Non-pigmented ciliary epithelial cell (primary cell): ENCODE results near the gene TMEM138.

Experiments used
- DNase-seq: peaks from one replicate; pipeline ENCODE4 v3.0.0-alpha.2; 2010; ENCODE audit warnings: low read depth

TMEM138 gene

DNA sequence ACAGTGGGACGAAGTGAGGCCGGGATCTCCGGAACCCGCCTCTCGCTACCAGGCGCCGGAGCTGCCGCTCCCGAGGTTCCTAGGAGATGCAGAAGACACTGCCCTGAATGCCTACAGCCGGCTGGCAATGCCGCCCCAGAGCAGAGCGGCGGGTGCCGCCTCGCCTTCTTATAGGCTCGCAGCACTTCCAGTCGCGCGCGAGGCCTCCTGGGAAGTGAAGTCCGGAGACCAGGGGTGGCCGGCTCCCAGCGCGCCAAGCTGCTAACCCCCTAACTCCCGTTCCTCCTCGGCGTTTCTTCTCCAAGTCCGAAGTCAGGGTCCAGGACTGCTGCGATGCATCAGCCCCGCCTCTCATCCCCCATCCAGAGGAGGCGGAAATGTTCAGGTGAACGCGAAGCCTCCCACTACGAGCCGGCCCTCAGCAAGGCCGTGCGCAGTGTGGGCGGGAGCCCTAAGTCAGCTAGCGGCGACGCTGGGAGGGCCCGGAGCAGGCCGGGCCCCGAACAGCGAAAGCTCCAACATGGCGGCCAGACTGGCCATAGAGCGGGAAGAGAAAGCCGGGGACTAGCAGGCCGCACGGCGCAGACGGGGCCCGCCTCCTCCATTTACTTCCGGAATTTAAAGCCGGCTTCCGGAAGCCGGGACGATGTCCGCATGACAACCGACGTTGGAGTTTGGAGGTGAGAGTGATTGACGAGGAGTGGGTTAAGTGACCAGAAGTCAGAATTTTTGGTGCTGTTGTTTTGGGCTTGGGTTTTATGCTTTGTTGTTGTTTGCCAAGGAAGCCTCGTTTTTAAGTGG lies at the start of gene TMEM138, which contains the start of gene CYB561A3:
TMEM138 (plus strand) TSS at position 634 of the 801 bp plus-strand sequence. CDS start 2,017 bp downstream, outside the sequence.
CYB561A3 (minus strand) TSS at position 142 of the 801 bp plus-strand sequence. CDS start 5,169 bp downstream, outside the sequence.
- DNase-seq, result peak; percentile 57

DNA sequence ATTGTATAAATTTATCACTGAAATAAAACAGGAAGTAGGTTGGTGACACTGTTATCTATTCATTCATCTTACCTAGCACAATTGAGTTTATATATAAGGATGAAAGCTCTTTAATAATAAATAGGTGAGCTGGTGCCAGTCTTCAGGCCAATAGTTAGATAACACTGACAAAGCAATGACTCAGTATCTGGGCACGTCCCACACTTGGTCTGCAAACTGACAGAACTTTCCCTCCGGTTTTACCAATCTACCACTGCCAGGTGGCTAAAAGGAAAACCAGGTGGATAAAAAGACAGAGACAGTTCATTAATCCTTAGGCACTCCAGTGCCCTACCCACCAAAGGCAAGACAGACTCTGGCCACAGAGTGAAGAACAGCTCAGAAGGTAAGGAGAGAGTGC lies 46.9 kb upstream of the TMEM138 start:
- no peak for DNase-seq

DNA sequence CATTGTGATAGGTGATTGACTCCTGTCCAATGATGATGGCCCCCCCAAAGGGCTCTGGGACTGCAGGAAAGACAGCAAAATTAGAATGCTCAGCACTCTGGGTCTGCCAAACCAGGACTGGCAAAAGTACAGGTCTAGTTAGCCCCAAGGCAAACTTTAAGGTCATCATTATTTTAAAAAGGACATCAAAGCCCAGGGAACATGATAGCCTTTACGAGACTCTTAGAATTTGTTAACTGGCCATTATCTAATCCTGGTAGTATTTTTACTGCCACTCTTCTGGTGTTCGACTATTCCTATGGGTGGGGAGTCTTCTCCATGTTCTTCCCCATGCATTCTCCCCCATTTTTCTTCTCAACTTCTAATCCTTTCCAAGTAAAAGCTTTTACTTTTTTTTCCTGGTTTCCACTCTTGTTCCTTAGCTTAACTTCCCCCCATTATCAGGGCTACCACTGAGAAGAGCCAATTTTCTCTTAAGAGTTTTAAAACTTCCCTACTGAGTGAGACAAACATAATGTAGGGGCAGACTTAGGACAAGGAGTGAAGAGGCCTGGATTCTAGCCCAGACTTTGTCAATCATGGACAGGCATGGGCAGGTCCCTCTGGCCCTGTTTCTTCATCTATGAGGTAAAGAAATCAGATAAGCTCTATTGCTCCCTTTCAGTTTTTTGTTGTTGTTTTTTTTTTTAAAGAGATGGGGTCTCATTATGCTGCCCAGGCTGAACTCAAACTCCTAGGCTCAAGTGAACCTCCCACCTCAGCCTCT lies 36.3 kb upstream of the TMEM138 start:
- DNase-seq, result no peak

DNA sequence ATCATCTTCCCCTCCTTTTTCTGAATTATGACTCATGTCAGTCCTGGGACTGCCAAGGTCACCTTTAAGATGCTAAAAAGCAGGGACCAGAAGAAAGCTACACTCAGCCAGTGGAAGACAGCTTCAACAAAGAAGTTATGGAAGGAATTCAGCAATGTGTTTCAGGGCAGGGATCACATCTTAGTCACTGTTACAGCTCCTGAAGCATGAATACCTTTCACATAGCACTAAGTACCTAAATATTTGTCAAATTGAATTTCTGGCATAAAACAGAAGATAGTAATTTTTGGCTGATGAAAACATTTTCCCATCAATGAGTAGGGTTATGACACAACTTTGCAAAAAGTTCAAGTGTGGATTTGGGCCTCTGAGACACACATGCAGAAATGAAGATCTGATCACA lies 34.5 kb upstream of the TMEM138 start:
- DNase-seq, result no peak

DNA sequence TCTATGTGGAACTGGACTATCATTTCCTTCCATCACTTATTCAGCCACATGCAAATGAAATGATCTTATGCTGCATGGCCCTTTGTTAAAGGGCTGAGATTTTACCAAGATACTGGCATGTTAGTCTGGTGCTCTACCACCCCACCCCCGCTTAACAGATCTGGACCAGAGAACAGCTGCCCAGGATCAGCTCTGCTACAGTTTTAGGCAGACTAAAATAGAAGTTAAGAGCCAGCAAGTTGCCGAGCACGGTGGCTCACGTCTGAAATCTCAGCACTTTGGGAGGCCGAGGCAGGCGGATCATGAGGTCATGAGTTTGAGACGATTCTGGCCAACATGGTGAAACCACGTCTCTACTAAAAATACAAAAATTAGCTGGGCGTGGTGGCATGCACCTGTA lies 33.8 kb upstream of the TMEM138 start:
- DNase-seq, result no peak

DNA sequence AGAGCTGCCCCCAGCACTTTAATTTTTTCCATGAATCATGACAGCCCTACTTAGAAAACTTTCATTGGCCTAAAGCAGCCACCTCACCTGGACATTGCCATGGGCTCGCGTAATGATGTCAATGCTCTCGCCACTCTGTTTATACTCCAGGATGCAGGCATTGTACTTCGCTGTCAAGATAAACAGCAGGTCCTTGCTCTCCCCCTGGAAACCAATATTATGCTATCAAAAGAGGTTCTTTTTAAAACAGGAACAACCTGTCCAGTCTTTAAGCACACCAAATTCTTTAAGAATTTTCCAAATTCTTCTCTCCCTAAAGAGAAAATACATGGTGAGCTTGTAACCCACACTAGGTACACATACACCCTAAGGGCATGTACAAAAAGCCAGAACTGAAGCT lies 32.3 kb upstream of the TMEM138 start:
- DNase-seq, result no peak

DNA sequence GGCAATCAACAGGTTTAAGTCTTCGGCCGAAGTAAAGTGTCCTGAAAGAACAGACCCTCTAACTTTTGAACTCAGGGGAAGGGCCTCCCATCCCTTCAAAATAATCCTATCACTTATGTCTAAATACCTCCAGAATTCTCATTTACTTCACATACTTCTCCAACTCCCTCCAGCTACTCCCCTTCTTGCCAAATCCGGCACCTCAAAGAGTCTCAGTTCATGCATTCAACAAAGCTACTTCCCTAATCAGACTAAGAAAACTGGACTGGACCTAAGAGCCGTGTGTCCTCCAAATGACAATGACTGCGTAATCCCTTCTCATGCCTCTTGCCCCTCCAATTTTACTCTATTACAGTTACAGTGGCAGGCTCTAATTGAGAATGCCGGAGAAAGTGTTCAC lies 30.5 kb upstream of the TMEM138 start:
- DNase-seq, result no peak

DNA sequence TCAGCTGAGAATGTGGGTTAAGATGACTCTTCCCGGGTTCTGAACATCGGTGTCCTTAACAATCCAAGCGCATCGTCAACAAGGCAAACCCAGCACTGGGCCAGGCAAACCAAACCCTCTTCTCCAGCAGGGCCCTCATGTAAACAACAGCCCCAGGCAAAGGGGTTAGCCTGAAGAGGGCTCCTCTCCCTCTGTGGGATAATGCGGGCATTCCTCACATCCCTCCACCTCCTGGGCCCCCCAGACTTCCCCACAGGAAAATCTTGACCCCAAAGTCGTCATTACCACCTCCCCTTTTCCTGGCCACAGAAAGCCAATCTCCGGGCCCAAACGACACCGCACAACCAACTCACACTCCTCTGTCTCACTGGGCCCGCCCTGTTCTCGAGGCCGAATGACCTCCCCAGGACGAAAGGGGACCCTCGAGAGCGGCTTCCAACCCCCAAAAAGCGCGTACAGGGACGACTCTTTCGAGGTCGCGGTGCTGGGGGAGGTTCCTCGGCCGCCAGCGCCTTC lies 29.8 kb upstream of the TMEM138 start:
- no peak for DNase-seq

DNA sequence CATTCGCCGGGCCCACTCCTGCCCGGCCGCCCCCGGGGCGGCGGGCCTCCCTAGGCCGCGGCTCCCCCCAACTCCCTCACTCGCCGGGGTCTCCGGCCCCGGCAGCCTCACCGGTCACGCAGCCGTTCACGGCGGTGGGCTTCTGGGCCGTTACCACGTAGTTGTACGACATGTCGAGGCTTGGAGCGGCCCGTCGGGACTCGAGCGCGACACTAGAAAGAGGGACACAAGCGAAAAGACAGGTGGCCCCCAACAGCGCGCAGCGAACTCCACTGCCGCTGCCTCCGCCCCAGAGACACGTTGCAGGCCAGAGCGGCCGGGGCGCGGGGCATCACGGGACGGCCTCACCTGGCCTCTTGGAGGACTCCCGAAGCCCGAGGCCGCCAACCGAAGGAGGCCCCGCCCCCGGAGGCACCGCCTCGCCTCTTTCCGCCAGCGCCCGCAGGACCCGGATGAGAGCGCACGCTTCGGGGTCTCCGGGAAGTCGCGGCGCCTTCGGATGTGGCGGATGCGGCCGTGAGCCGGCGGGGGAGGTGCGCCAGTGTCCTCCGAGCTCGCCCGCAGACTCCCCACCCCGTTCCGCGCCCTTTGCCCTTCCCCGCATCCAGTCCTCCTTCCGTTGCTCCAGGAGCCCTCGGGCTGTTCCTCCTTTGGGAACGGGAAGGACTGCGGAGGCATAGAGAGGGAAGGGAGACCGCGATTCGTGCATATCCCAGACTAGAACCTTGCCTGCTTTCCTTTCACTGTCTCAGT lies 29.2 kb upstream of the TMEM138 start, which contains the start of the genes DDB1 and TKFC:
DDB1 (minus strand) TSS at position 309 of the 753 bp plus-strand sequence; CDS start at position 172, 137 bp downstream.
TKFC (plus strand) TSS at position 432 of the 753 bp plus-strand sequence. CDS start 1,501 bp downstream, outside the sequence.
- peak; percentile 42 for DNase-seq

DNA sequence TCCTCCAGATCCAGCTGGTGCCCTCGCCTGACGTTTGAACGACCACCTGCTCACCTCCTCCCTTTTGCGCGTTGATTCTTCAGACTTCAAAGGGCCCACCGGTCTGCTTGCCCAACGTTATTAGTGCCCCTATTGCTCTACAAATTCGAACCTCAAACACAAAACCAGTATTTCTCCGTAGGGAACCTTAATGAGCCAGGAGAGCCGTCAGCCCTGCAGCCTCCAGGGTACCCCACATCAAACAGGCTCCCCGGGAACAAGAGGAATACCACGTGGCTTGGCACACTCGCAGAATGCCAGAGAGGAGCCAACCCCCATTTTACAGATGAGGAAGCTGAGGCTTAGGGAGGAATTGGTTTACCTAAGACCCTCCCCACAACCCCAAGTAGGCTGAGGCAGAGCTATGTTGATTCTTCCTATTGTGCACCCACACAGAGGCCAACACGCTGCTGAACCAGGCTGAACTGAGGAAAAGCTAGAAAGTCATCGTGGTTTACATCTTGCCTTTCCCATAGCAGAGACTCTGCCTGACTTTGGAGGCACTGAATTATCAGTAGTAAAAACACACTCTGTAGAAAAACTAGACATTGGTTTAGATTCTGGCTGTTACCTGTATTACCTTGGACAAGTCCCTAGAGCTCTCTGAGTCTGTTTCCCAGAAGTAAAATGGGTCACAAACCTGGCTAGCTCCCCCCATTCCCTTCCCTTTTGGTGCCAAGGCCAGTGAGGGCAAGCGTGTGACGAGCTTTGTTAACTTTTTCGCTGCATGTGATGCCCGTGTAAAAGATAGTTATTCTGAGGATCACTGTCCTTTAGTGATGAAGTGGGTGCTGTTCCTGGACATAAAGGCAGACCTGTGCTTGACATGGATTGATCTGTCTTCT lies 28.4 kb upstream of the TMEM138 start:
- DNase-seq, result no peak

DNA sequence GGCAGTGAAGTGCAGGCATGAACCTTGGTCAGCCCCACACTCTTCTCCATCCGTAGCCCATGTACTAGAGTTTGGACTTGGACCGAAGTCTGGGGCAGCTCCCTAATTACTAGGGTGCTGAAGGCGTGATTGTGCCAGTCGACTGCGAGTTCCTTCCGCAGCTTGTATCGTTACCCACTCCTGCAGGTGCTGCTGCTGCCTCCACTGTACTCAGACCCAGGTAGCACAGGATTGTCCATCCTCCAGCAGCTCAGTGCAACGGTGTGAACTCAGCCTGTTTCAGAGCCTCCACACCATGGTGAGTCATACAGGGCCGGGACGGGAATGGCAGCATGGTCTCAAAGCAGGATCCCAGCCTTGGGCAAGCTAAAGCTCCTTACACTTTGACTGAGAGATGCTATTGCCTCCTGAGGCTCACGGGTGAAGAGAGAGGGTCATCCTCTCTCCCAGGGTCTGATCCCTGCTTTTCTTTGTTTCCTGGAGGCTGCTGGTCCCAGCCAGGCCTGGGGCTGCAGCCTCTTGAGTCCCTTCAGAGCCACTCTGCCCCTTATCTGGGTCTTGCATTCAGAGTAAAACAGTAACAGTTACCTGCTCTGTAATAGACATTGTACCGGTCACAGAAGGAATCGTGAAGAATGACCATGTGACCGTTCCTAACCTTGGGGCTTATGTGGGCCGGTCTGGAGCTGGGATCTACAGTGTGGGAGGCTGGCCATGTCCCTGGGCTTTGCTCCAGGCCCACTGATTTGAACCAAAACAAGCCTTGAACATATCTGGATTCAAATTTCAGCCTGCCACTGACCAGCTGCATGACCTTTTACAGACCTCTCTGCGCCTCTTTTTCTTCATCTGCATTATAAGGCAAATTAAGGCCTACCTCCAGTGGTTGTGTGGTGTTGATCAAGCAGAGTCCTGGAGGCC lies 27.5 kb upstream of the TMEM138 start:
- no peak for DNase-seq

DNA sequence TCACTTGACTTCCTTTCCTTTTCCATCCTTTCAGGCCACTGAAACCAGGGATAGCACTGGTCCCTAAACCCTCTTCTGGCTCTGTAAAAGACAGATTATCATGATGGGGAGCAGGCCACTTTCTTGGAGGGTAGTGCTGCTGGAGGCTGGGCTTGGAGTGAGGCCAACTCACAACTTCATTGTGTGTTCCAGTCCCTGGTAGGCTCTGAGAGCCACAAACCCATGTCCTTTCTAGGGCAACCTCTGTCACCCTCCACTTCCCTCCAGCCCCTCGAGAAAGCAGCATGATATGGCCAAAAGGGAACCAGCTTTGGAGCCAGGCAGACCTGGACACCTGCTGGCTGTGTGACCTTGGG lies 26.8 kb upstream of the TMEM138 start:
- no peak for DNase-seq

DNA sequence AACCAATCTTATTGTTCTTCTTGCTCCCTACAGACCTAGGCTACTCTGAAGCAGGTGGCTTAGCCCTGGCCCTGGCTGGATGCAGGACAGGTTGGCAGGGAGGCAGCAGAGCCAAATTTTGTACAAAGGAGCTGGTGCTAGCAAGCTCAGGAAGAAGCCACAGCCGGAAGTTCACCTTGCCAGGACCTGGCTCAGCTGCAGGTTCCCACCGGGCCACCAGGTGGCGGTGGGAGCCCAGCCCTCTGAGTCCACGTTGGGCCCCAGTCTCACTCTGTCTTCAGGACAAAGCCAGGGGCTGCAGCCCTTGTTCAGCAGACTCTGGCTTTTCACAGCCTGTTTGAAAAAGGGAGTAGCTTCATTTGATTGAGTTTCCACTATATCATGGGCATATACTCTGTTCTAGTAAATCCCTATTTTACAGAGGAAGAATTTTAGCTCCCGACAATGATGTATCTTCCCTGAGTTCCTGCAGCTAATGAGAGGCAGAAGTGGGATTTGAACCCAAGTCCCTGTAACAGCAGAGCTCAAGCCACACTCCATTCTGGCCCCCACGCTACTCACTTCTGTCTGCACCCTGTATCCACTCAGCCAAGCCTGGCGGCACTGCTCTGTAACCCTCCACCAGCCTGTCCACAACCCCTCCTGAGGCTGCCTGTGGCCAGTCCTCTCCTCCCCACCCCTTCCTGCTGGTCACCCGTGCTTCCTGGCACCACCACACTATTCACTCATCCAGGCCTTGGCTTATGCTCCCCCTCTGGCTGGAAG lies 25.8 kb upstream of the TMEM138 start:
- no peak for DNase-seq

DNA sequence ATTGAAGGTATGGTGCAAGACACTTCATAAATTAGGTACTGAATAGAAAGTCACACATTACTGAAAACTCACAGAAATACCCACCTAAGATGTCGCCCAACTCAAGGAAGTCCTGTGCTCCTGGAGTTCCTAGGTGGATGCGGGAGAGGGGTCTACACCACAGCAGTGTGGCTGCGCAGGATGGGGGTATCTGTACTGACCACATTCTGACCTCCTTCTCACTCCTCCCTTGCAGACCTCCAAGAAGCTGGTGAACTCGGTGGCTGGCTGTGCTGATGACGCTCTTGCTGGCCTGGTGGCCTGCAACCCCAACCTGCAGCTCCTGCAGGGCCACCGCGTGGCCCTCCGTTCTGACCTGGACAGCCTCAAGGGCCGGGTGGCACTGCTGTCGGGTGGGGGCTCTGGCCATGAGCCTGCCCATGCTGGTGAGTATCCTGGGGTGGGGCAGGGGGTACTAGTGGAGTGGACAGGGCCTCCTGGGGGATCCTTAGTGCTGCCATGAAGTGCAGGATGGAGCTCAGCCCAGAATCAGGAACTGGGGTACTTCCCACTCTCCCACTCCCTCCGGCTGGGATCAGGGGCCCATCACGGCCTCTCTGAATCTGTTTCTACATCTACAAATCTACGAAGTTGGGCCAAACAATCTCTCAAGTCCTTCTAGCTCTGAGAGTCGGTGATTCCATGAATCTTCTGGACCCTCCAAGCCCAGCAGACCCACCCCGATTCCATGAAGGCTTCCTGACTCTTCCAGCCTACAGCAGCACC lies 24.3 kb upstream of the TMEM138 start:
- DNase-seq, result no peak

DNA sequence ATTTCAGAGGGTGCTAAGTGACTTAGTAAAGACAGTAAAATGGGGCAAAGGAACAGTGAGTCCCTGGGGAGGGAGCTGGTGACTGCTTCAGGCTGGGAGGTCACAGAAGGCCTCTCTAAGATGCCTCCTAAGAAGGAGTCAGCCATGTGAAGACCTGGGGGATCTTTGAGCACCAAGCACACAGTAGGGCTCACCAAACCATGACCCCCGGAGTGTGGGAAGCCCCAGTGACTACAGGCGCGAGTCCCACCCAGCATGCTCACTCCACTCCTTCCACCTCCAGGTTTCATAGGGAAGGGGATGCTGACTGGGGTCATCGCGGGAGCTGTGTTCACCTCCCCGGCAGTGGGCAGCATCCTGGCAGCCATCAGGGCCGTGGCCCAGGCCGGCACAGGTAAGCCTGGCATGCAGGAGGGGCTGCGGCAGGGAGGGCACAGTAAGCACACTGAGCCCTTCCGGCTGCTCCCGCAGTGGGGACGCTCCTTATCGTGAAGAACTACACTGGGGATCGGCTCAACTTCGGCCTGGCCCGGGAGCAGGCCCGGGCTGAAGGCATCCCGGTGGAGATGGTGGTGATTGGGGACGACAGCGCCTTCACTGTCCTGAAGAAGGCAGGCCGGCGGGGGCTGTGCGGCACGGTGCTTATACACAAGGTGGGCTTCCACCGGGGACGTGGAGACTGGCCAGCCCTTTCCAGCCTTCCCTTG lies 23.2 kb upstream of the TMEM138 start:
- no peak for DNase-seq

DNA sequence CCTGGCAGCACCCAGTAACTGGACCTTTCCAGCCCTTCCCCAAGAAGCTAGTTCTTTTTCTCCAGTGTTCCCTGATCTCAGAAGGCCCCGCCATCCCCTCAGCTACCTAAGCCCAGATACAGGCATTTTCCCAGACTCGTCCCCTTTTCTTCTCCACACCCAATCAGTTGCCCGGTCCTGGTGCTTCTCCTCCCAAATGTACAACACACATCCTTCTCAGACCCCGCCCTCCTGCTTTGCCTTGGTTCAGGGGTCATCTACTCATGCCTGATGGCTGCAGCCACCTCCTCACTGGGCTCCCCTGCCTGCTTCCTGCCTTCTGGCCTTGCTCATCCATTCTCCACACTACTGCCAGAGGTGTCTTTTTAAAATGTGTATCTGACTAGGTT lies 22.7 kb upstream of the TMEM138 start:
- no peak for DNase-seq

DNA sequence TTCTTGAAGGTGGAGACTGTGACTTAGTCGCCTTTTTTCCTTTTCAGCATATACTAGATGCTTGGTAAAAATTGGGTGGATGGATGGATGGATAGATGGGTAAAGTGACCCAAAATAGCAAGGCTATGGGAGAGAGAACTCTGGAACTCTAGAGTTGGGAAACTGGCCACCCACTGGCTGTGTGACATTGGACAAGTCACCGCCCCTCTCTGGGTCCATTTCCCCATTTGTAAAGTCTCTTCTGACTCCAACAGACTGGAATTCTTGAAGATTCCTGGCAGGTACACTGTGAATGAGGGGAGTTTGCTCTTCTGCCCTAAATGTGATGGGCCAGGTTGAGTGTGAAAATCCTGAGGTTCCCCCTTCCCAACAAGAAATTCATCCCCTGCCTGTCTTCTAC lies 21.2 kb upstream of the TMEM138 start:
- DNase-seq, result no peak

DNA sequence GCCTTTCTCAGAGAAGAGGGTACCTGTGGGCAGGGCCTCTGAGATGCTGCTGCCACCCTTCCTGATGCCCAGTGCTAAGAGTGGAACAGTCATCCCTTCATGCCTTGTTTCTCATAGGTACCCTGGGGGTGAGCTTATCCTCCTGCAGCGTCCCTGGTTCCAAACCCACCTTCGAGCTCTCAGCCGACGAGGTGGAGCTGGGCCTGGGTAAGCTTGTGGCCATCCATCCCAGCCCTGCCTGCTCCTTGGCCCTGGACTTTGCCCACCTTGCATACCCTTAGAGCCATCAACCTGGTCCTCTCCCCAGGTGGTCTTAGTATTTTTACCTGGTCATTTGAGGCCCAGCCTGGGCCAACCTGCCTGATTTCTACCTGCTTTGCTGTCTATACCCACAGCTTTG lies 20.5 kb upstream of the TMEM138 start:
- no peak for DNase-seq
